ENCODE measurements around the gene FBXL12.

Gene FBXL12

DNA sequence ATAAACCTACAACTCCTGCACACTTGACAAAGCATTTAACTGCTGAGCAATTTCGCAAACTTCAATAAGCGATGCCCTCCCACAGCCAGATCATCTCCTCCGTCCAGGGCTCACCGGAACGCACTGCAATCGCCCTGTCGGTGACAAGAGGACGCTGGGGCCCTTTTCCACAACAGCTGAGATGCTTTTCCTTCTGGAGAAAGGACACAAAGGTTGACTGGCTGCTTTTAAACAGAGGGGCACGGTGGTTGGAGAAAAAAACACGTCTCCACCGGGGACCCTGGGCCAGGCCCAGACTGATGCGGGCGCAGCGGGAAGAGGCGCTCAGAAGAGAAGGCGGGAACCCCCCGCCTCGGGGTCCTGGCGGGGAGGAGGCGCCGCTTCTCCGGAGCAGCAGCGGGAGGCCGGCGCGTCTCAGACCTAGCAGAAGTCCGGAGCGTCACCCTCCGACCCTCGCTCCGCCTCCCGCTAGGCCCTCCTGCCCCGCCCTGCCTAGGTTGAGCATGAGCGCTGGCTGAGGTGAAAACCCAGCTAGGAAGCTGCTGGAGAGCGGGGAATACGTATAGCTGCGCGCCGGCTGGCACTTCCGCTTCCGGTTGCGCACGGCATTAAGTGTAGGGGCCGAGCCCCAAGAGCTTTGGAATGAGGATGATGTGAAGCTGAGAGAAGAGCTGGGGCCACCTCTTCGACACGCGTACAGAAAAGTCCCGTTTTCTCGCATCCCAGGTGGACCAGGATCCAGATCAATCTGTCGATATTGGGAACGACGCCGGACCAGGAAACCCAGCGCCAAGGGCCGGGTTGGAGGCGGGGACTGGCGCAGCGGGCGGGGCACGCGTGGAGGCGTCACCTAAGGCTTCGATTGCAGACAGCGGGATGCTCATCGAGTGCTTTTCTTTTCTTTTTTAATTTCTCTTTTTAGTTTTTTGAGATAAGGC, 50.4 kb downstream of the FBXL12 start, which contains the start of gene ZNF846:
Gene ZNF846 (minus strand): TSS at position 564 of the 938 bp plus-strand sequence. CDS start 3,788 bp downstream, outside the sequence.
- H3K4me3 ChIP-seq (ENCODE audit: control insufficient read depth in 1 of 7, extremely low read depth in 1 of 7, insufficient read depth in 4 of 7, low read depth in 2 of 7, low read length in 6 of 7) = peak within 1 kb of the TSS; percentile 78 to 98 (median 94)
- 0% methylated on average over 60 of the region's 65 CpGs for WGBS (ENCODE audit: insufficient coverage)
- H3K27ac ChIP-seq (ENCODE audit: insufficient read depth in 1 of 2, low read depth in 1 of 2, low read length in 2 of 2, poor library complexity in 1 of 2, severe bottlenecking in 2 of 2) = peak within 1 kb of the TSS; percentile 91 to 96
- peaks cover 0 to 18% (median 11%) of the 10 kb centered on the region in 4 experiments for H3K4me1 ChIP-seq (ENCODE audit: control extremely low read depth in 1 of 4, control insufficient read depth in 4 of 4, insufficient read depth in 4 of 4, low read length in 3 of 4)
- CTCF ChIA-PET = interaction anchor here (1.0 to 1.6 kb wide), 3 partner anchors 10 to 27 kb away, joined by 3 to 5 read pairs (median 3); no protein-coding TSS in a partner anchor
- H3K27me3 ChIP-seq (replicated peaks in 2 of 5; ENCODE audit: control insufficient read depth in 4 of 5, insufficient read depth in 5 of 5, low read length in 4 of 5) = no peaks in the 10 kb centered on the region
- peaks cover 0 to 12% (median 6%) of the 10 kb centered on the region in 5 experiments for H3K9me3 ChIP-seq (ENCODE audit: control extremely low read depth in 1 of 5, control insufficient read depth in 4 of 5, insufficient read depth in 2 of 5, low read depth in 1 of 5, low read length in 4 of 5)
- H3K36me3 ChIP-seq (ENCODE audit: control insufficient read depth in 4 of 4, insufficient read depth in 4 of 4, low read length in 3 of 4) = peaks cover 1 to 13% (median 5%) of the 10 kb centered on the region in 4 experiments
- DNase-seq = peak; percentile 97 to 99 (median 98)
- POLR2A ChIA-PET = interaction anchor here (0.6 to 1.0 kb wide), 3 partner anchors 51 to 206 kb away, joined by 3 to 10 read pairs (median 3); partner anchors contain the start of gene FBXL12
